Large intestine (tissue), 12 donors: ENCODE data around the gene SNX12. TPM values are rescaled to one million over a fixed set of nuclear protein-coding genes. Genes with fewer than 3 reads are reported as not detected.
A peak's percentile ranks its signal among the peaks of the same experiment; 100 is the strongest.

Experiments
- DNase-seq, 2 donors: peaks; one replicate each; pipeline versions ENCODE4 v3.0.0 to v3.0.0-alpha.2; 2013
- H3K27ac ChIP-seq: one replicate; pipeline ENCODE4 v1.5.1; 2013; ENCODE audit warnings: low read length
- H3K27me3 ChIP-seq: 2 replicates; pipeline ENCODE4 v1.6.1; 2013; ENCODE audit warnings: low read length; ENCODE audit not compliant: control insufficient read depth, insufficient read depth
- H3K36me3 ChIP-seq: 2 replicates; pipeline ENCODE4 v1.6.1; 2013; ENCODE audit warnings: low read length; ENCODE audit not compliant: control insufficient read depth, insufficient read depth
- H3K4me1 ChIP-seq: one replicate; pipeline ENCODE4 v1.6.1; 2013; ENCODE audit warnings: low read length; ENCODE audit not compliant: control insufficient read depth, insufficient read depth
- H3K4me3 ChIP-seq: one replicate; pipeline ENCODE4 v1.5.1; 2013; ENCODE audit warnings: low read length
- H3K9me3 ChIP-seq: one replicate; pipeline ENCODE4 v1.6.1; 2013; ENCODE audit warnings: mild to moderate bottlenecking, low read depth, low read length, moderate library complexity; ENCODE audit not compliant: control insufficient read depth
- WGBS: methylation state at CpG from one replicate; pipeline ENCODE4 v1.1.5; 2013; ENCODE audit warnings: low lambda C conversion rate; ENCODE audit not compliant: insufficient coverage; 5-methylcytosine and 5-hydroxymethylcytosine counted together
- long read RNA-seq, 11 donors: transcript quantifications; one replicate each; lab custom pipeline, GENCODE V29; 2026
- polyA plus RNA-seq: library from polyadenylated mRNA; unstranded; fragments of 120-200 nt; gene quantifications from one replicate; pipeline ENCODE4 v1.2.1, GENCODE V29; 2013

The SNX12 gene
- polyA plus RNA-seq = 52.9 TPM
- long read RNA-seq, donor 1, transcript SNX12-202 (4 exons, 2,376 nt) = major isoform, 14 of 14 reads
- long read RNA-seq, donor 1, partial matches to known transcripts = 0 of 14 reads
- long read RNA-seq, donor 1, other reads (novel, unspliced or antisense) = 0 of 14 reads
- long read RNA-seq, donor 2, transcript SNX12-202 (4 exons, 2,376 nt) = major isoform, 18 of 99 reads
- long read RNA-seq, donor 2, partial matches to known transcripts = 81 of 99 reads
- long read RNA-seq, donor 2, other reads (novel, unspliced or antisense) = 0 of 99 reads
- long read RNA-seq, donor 3, transcript SNX12-202 (4 exons, 2,376 nt) = major isoform, 27 of 27 reads
- long read RNA-seq, donor 3, partial matches to known transcripts = 0 of 27 reads
- long read RNA-seq, donor 3, other reads (novel, unspliced or antisense) = 0 of 27 reads
- long read RNA-seq, donor 4, partial matches to known transcripts = 0 of 3 reads
- long read RNA-seq, donor 4, other reads (novel, unspliced or antisense) = 0 of 3 reads
- long read RNA-seq, donor 5, transcript SNX12-202 (4 exons, 2,376 nt) = major isoform, 10 of 10 reads
- long read RNA-seq, donor 5, partial matches to known transcripts = 0 of 10 reads
- long read RNA-seq, donor 5, other reads (novel, unspliced or antisense) = 0 of 10 reads
- long read RNA-seq, donor 6, transcript SNX12-202 (4 exons, 2,376 nt) = major isoform, 12 of 16 reads
- long read RNA-seq, donor 6, partial matches to known transcripts = 0 of 16 reads
- long read RNA-seq, donor 6, other reads (novel, unspliced or antisense) = 0 of 16 reads
- long read RNA-seq, donor 7, transcript SNX12-202 (4 exons, 2,376 nt) = major isoform, 6 of 6 reads
- long read RNA-seq, donor 7, partial matches to known transcripts = 0 of 6 reads
- long read RNA-seq, donor 7, other reads (novel, unspliced or antisense) = 0 of 6 reads
- long read RNA-seq, donor 8, transcript SNX12-202 (4 exons, 2,376 nt) = major isoform, 18 of 20 reads
- long read RNA-seq, donor 8, partial matches to known transcripts = 0 of 20 reads
- long read RNA-seq, donor 8, other reads (novel, unspliced or antisense) = 0 of 20 reads
- long read RNA-seq, donor 9, transcript SNX12-202 (4 exons, 2,376 nt) = major isoform, 15 of 15 reads
- long read RNA-seq, donor 9, partial matches to known transcripts = 0 of 15 reads
- long read RNA-seq, donor 9, other reads (novel, unspliced or antisense) = 0 of 15 reads
- long read RNA-seq, donor 10, transcript SNX12-202 (4 exons, 2,376 nt) = major isoform, 17 of 18 reads
- long read RNA-seq, donor 10, partial matches to known transcripts = 0 of 18 reads
- long read RNA-seq, donor 10, other reads (novel, unspliced or antisense) = 0 of 18 reads
- long read RNA-seq, donor 11, transcript SNX12-202 (4 exons, 2,376 nt) = major isoform, 14 of 14 reads
- long read RNA-seq, donor 11, partial matches to known transcripts = 0 of 14 reads
- long read RNA-seq, donor 11, other reads (novel, unspliced or antisense) = 0 of 14 reads

GRCh38 chrX:71068044-71068918 lies at the start of gene SNX12:
Gene SNX12, minus strand, starts transcription at chrX:71068334. Its CDS starts 28 bp downstream, at chrX:71068306.
- Histone ChIP-seq H3K4me1 (peaks cover 5% of the 10 kb centered on the region), H3K36me3 (no peaks in the 10 kb centered on the region), H3K27me3 (no peaks in the 10 kb centered on the region), H3K4me3 (peak within 1 kb of the TSS; percentile 89), H3K9me3 (no peaks in the 10 kb centered on the region), H3K27ac (peak within 1 kb of the TSS; percentile 92)
- WGBS = no CpG with 5 or more reads among the region's 73 CpGs
- peak; percentile 89 to 97 for DNase-seq

GRCh38 chrX:71117358-71117757 lies 49.2 kb upstream of the SNX12 start:
- Histone ChIP-seq H3K36me3 (peaks cover 21% of the 10 kb centered on the region), H3K4me1 (peaks cover 6% of the 10 kb centered on the region), H3K27me3 (no peaks in the 10 kb centered on the region), H3K27ac (no peak overlapping the region), H3K4me3 (no peak overlapping the region), H3K9me3 (no peaks in the 10 kb centered on the region)
- WGBS = no CpG with 5 or more reads among the region's 10 CpGs
- no peak for DNase-seq

GRCh38 chrX:71111921-71112431 lies 43.8 kb upstream of the SNX12 start:
- DNase-seq = no peak
- Histone ChIP-seq H3K4me1 (peaks cover 28% of the 10 kb centered on the region), H3K36me3 (no peaks in the 10 kb centered on the region), H3K27me3 (no peaks in the 10 kb centered on the region), H3K9me3 (no peaks in the 10 kb centered on the region), H3K27ac (peak overlapping the region; percentile 96), H3K4me3 (peak overlapping the region; percentile 4)
- 60% methylated on average over 1 of the region's 5 CpGs for WGBS

GRCh38 chrX:71111141-71111843 lies 43.2 kb upstream of the SNX12 start, which contains the start of gene IL2RG:
Gene IL2RG, minus strand, starts transcription at chrX:71111577. Its CDS starts 38 bp downstream, at chrX:71111539.
- no CpG with 5 or more reads among the region's 8 CpGs for WGBS
- Histone ChIP-seq H3K36me3 (no peaks in the 10 kb centered on the region), H3K4me1 (peaks cover 28% of the 10 kb centered on the region), H3K27me3 (no peaks in the 10 kb centered on the region), H3K9me3 (no peaks in the 10 kb centered on the region), H3K27ac (peak within 1 kb of the TSS; percentile 96), H3K4me3 (peak within 1 kb of the TSS; percentile 36)
- peak; percentile 85 to 90 for DNase-seq

GRCh38 chrX:71109051-71109450 lies 40.9 kb upstream of the SNX12 start:
- WGBS = no CpG with 5 or more reads among the region's 6 CpGs
- H3K27ac ChIP-seq = no peak overlapping the region
- H3K27me3 ChIP-seq = no peaks in the 10 kb centered on the region
- H3K4me1 ChIP-seq = peaks cover 41% of the 10 kb centered on the region
- H3K36me3 ChIP-seq = no peaks in the 10 kb centered on the region
- DNase-seq = no peak
- H3K4me3 ChIP-seq = no peak overlapping the region
- H3K9me3 ChIP-seq = no peaks in the 10 kb centered on the region

GRCh38 chrX:71107762-71108360 lies 39.7 kb upstream of the SNX12 start:
- Histone ChIP-seq H3K4me1 (peaks cover 51% of the 10 kb centered on the region), H3K9me3 (no peaks in the 10 kb centered on the region), H3K4me3 (no peak overlapping the region), H3K27me3 (no peaks in the 10 kb centered on the region), H3K36me3 (no peaks in the 10 kb centered on the region), H3K27ac (no peak overlapping the region)
- no CpG with 5 or more reads among the region's 9 CpGs for WGBS
- no peak for DNase-seq

- H3K27ac ChIP-seq = no peak overlapping the region
- peaks cover 56% of the 10 kb centered on the region for H3K4me1 ChIP-seq
- H3K36me3 ChIP-seq = no peaks in the 10 kb centered on the region
- no peaks in the 10 kb centered on the region for H3K9me3 ChIP-seq
- H3K4me3 ChIP-seq = no peak overlapping the region
- WGBS = 100% methylated on average over 1 of the region's 4 CpGs
- no peaks in the 10 kb centered on the region for H3K27me3 ChIP-seq
- DNase-seq = no peak
Measured at GRCh38 chrX:71107245-71107644, 39.1 kb upstream of the SNX12 start.

GRCh38 chrX:71106427-71106826 lies 38.3 kb upstream of the SNX12 start, which contains the start of gene CXorf65:
Gene CXorf65, minus strand, starts transcription at chrX:71106740. Its CDS starts 184 bp downstream, at chrX:71106556.
- no peaks in the 10 kb centered on the region for H3K27me3 ChIP-seq

More at GRCh38 chrX:71106427-71106826, 38.3 kb upstream of the SNX12 start, which contains the start of gene CXorf65:
- no peak within 1 kb of the TSS for H3K4me3 ChIP-seq
- DNase-seq = no peak
- H3K36me3 ChIP-seq = no peaks in the 10 kb centered on the region
- peaks cover 52% of the 10 kb centered on the region for H3K4me1 ChIP-seq
- H3K27ac ChIP-seq = no peak within 1 kb of the TSS
- no peaks in the 10 kb centered on the region for H3K9me3 ChIP-seq
- WGBS = no CpG with 5 or more reads among the region's 1 CpG
